Endometrium (tissue), 2 donors: ENCODE data around the gene TNK2.
"Not testable (repeated sequence)": the region's sequence is repeated elsewhere in the genome, so short reads cannot be mapped to it uniquely, and the experiment has no call there.

Experiments used
- FAIRE-seq: peaks from 2 replicates; lab custom pipeline; 2012; peaks lifted over from hg19 to GRCh38; lab: Jason Lieb, UNC
- donor health status: control.
- donor health status: control.

Gene TNK2

DNA sequence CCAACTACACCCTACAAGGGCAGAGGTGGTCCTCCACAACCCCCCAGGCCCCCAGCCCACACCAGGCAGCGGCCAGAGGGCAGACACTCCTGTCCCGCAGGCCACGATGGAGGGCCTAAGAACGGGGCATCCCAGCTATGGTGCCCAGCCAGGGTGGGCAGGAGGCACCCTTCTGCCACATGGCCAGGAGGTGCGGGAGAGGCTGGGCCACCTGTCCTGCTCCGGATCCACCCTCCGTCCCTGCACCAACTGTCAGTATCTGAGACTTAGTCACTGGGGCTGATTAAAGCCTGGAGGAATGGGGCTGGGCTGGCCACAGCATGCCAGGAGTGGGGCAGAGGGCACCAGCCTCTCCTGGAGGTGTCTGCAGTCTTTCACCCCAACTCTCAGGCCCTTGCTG lies 37.9 kb downstream of the TNK2 start:
- FAIRE-seq = no peak

DNA sequence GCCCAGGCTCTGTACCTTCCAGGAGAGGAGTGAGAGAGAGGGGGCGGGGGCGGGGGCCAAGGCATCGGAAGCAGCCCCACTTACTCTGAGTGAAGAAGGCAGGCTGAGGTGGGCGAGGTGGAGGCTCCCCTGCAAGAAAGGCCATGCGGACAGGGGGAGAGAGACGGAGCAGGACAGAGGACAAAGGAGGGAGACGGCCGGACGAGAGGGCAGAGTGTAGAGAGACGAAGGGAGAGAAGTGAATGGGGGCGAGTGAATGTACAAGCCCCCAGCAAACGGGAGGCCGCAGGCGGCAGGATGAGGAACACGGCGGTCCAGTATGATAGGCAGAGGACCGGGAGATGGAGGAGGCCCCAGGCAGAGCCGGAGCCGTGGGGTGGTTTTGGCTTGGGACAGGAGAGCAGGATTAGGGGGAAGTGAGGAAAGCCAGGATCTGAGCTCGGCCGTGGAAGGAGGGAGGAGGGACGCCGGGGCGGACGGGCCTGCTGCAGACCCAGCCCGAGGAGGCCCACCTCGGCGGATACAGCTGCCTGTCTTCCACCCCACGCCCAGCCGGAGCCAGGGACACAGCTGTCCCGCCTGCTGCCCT lies 38.8 kb downstream of the TNK2 start:
- FAIRE-seq = no peak

DNA sequence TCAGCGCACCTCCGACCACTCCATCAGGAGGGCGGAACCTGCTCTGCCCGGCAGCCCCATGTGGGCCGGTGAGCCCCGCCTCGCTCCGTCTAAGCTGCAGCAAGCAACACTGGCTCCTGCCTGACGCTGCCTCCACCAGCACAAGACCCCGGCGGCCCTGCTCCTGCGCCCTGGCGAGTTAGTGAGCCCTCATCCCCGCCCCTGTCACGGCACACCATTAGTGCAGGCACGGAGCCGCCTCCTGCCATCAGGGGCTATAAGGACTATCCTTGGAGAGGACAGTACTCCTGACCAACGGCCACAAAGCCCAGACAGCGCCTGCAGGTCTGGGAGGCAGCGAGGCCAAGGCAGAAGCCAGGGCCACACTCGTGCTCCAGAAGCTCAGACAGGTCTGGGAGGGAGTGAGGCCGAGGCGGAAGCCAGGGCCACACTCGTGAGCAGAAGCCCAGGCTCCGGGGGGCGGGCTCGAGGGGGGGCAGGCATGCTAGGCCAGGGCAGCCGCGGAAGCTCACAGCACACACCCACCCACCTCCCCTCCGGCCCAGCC lies 39.4 kb downstream of the TNK2 start:
- FAIRE-seq = no peak

DNA sequence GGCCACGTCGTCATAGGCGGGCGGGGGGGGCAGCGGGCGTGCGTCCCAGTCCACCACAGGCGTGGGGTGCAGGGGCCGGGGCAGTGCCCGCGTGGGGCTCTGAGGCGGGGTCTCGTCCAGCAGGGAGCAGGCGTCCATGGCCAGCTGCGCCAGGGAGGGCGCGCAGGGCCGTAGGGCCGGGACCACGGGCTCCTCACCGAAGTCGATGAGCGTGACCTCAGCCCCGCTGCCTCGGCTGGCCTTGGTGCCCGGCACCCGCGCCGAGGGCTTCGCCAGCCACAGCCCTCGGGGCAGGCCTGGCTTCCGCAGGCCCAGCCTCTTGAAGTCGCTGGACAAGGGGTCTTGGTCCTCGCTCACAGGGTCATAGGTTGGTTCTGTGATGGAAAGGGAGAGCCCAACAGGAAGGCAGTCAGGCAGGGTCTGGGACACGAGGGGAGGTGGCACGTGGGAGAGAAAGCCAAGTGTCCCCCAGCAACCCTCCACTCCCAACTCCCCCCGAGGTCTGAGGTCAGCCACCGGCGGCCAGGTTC lies 40.0 kb downstream of the TNK2 start:
- no peak for FAIRE-seq

DNA sequence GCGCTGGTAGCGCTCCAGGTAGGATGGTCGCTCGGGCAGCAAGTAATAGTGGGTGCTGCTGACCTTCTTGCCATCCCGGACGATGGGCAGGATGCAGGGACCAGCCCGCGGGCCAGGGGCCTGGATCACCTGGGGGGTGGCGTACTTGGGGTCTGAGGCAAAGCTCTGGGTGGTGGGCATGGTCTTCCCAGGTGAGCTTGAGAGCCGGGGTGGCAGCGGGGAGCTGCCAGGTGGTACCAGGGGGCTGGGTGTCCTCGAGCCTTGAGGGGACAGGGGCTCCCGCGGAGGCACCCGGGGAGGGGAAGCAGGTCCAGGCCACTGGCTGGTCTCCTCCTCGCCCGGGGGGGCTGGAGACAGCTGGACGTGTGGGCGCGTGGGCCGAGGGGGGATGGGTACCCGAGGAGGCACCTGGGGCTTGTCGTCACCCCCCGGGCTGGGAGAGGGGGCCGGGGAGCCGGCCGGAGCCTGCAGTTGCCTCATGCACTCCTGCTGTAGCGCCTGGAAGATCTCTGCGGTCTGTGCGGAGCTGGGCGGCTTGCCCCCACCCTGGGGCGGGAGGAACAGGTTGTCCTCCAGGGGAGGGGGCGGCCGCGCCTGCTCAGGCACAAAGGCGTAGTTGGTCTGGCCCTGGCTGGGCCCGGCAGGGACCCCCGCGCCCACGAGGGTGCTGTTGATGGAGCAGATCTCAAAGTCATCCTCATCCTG lies 40.6 kb downstream of the TNK2 start:
- no peak for FAIRE-seq

DNA sequence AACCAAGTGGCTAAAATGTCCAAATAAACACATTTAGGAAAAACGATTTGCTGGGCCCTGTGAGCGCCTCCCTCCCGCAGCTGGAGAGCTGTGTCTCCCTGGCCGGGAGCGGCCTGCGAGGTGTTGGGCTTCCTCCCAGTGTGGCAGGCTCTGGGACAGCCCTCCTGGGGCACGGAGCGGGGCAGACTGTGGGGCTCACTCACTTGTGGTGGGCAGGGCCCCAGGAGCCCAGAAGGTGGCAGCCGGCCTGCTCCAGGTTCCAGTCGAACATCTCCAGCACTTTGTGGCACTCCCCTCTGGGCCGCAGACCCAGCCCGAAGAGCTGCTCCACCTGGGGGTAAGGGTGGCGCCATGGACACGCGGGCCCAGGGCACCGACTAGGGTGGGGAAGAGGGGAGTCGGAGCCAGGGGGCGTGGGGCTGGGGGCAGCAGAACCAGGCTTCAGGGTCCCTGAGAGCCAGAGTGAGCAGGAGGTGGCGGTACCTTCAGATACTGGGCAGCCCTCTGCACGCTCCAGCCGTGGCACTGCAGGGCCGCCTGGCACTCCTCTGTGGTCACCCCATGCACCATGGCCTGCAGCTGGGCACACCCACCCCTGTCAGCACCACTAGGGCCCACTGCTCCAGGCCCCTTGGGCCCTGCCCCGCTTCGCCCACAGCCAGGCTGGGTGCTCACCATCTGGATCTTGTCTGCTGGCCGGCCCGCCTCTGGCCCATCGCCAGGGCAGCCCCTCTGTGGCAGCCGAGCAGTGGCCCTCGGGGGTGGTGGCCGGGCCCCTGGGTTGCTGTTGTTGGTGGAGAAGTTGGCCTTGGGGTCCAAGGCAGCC lies 41.5 kb downstream of the TNK2 start:
- FAIRE-seq = no peak

DNA sequence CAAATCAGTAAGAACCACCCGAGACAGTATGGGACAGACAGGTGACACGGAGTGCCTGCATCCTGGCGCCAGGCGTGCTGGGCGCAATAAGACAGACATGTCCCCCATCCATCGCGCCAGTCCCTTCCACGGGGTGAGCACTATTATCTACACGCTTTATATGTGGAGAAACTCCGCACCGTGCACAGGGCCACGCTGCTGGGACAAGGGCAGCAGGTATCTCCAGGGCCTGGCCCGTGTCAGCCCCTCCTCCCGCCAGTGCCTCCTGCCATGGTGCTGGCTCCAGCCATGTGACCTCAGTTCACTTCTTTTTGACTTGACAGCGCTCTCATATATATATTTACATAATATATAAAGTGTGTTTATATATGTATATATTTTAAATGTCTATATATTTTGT lies 42.6 kb downstream of the TNK2 start:
- FAIRE-seq = no peak

DNA sequence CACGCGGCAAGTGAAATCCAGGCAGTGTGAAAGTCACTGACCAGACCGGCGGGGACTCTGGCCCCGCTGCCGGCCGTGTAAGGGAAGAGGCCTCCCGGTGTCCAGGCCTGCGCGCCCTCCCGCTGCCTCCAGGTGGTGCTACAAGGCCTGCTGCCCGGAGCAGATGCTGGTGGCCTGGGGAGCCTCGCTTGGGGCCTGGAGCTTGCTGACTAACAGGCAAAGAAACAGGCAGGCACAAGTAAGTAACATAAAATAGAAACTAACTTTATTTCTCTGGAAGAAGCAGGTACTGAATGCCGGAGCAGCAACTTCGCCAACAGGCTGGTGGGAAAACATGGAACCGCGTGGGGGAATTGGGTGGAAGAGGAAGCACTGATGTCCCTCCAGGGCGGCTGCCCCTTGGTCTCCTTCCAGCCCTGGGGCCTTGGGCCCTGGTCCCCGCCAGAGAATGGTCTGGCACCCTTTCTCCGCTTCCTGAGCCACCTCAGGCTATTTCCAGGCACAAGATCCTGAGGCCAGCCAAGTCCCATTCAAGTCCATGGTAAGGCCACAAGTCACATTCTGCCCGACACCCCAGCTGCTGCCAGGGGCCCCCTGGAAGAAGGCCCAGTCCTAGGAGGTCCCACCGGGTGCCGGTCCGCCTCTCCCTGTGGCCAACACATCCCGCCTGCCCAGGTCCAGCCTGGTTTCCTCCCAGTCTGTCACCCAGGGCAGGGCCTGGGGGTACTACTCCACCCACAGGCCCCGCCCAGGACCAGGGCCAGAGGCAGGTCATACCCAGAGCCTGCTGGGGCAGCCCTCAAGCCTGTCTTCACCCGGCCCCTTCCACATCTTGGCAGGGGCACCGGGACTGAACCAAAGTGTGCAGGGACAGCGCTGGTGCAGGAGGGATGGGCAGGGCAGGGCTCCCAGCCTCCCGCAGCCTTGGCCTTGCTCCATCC lies 45.0 kb downstream of the TNK2 start:
- FAIRE-seq = no peak

DNA sequence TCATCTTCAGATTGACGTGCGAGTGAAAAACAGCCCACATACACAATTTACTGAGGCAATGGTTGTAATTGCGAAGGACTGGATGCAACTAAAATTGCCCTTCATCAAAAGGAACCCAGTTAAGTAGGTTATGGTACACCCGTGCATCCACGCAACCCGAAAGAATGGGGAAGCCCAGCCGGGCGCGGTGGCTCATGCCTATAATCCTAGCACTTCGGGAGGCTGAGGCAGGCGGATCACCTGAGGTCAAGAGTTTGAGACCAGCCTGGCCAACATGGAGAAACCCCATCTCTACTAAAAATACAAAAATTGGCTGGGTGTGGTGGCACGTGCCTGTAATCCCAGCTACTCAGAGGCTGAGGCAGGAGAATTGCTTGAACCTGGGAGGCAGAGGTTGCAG lies 46.0 kb downstream of the TNK2 start:
- not testable (repeated sequence) for FAIRE-seq

DNA sequence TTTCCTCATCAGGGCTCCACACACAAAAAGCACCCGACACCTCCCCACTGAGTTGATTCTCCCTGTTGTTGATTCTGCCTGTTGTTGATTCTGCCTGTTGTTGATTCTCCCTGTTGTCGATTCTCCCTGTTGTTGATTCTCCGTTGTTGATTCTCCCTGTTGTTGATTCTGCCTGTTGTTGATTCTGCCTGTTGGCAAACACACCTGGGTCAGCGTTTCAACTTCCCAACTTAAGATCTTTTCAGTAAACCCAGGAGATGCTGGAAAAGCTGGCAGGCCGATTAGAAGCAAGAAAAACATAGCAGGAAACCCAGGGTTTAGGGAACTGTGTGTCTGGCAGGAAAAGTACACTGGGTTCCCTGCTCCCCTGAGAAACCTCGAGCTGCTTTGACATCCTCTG lies 47.9 kb downstream of the TNK2 start:
- FAIRE-seq = no peak

DNA sequence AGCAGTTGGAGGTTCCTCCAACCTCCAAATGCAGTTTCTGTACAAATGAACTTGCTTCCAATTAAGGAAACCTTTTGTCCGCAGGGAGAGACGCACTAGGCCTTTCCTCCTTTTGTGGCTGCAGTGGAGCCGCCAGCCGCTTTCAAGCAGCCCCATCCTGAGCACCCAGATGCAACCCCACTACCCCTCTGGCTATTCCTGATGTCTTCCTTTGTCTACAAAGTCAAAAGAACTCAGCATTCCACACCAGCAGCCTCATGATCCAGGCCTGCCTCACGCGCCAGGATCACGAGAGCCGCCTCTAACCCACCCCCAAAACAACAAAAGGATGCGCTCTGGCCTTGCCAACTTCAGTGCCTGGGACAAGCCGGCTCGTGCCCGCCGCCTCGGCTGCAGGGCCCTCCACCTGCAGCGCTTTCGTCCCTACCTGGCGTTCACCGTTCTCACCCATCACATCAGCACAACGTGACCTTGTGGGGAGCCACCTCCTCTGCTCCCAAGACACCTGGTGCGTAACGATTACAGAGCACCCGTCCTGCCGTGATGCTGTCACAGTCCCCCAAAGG lies 48.4 kb downstream of the TNK2 start:
- FAIRE-seq = no peak

DNA sequence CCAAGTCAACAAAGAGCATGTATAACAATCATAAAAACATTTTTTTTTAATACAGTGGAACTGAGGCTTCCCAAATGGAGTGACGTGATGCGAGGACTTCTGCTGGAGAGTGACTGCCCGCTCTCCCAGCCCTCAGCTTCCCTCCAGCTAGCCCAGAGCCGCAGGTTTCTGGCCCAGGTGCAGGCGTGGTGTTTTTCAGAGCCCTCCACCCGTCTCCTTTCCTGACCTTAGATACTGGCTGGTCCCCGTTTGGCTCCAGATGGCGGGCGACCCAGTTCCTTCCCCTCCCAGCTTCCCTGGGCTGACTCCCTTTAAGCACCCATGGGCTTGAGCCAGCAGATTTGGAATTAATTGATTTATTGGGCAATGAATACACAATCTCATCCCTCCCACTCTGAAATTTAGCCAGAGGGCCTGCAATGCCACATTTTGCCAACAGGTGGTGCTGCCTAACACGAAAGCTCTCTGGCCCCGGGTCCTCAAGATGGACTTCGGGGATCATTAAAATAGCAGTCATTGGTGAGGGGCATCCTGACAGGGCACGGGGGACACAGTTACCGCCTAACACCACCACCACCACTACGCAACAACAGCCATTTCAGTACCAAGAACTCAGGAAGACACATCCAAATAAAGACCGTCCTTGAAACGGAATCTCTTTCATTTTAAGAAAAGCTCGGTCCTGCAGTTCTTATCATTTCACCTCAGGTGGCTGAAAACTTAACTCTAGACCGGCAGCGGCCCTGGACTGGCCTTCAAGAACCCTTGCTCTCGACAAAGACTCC lies 49.1 kb downstream of the TNK2 start:
- no peak for FAIRE-seq

DNA sequence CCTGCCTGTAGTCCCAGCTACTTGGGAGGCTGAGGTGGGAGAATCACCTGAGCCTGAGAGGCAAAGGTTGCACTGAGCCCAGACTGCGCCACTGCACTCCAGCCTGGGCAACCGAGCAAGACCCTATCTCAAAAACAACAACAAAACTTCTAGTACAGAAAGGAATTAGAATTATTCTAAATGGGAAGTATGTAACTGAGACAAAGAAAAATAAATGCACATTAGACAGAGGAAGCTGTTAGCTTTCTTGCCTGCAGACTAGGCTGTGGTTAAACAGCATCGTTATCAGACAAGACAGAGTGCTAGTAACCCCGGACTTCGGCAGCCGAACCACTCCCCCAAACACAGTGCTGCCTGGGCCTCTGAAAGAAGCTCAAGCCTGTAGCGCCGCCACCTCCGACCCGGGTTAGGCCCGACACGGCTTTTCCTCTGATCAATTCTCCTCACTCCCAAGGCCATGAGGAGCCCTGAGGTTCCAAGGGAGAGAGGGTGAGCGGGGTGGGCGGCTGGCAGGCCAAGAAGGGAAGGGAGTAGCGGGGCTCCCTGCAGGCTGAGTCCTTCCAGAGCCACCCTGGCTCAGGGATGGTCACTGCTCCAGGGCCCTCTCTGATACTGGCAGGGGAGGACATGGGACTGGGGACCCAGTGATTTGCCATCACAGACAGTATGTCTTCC lies 51.8 kb downstream of the TNK2 start:
- no peak for FAIRE-seq

DNA sequence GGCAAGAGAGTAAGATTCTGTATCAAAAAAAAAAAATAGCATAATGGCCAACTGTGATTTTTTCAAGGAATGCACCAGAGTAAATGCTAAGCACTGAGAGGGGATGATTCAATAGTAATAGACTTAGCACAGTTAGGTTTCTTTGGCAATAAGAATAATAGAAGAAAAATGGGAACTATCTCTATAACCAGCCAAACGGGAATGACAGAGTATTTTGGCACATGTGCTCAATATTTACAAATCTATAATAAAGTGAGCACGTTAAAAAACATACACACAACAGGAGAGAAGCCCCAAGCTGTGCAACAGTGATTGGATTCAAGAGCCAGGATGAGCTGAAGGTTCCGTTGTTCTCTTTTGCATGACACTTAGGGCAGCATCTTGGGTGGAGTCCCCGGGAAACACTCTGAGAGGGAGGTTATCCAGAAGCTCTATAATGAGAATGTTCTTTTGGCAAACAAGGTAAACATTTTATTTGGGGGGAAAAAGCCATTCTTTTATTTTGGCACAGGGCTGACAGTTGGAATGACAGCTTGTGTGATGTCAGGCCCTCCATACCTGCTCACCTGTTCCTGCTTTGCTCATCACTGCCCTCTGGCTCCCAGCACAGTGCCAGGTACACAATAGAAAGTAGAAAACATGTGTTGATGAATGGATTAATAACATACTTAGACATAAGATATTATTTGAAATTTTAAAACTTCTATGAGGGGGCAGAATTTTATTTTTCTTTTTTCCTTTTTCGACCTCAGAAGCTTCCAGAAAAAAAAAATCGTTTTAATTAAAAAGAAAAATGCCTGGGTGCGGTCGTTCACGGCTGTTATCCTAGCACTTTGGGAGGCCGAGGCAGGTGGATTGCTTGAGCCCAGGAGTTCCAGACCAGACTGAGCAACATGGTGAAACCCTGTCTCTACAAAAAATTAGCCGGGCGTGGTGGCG lies 52.6 kb downstream of the TNK2 start:
- no peak for FAIRE-seq

DNA sequence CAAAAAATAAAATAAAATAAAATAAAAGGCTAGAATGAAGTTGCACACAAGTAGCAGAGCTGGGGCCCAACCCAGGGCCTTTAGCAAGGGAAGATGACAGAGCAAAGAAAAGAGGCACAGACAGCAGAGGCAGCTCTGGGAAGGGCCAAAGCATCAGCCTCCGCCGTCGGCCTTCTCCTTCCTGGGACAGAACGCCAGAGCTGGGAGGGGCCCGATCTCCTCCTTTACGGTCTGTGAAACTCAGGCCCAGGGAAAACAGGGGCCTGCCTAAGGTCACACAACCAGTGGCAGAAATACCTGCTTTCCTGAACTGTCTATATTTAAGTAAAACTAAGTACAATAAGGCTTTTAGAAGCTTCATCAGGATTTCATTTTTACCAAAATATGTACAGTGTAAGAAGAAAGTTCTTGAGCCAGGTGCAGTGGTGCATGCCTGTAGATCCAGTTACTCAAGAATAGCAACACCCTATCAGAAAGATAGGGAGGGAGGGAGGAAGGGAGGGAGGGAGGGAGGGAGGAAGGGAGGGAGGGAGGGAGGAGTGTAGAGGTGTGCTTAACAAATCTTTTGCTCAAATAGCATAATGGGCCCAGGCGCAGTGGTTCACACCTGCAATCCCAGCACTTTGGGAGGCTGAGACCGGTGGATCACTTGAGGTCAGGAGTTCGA lies 53.6 kb downstream of the TNK2 start:
- FAIRE-seq = no peak

DNA sequence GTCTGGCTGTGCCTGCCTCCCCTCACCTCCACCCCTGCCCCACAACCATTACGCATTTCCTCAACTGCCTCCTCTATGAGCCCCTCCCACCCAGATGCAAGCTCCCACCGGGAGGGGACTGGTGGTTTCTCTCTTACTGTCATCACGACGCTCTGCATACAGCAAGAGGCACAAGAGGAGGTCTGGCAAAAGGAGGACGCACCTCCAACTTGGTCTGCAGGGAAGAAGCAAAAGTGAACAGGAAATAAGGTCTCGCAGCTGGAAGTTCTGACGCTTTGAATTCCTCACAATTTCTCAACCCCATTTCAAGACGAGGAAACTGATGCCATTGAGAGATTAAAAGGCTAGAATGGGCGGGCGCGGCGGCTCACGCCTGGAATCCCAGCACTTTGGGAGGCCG lies 54.4 kb downstream of the TNK2 start:
- no peak for FAIRE-seq

DNA sequence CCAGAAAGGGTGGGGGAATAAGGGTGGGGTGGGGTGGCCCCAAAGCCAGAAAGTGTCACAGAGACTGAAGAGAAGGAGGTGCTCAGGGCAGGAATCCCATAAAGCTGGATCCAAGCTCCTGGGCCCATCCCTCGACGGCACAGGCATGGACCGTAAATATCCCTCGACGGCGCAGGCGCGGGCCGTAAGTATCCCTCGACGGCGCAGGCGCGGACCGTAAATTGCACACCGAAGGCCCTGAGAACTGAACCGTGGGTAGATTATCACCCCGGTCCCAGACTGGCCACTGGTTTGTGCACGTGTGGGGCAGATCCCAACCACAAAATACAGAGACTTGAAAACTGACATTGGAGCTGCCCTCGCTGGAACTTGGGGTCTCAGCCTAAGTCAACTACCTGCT lies 55.3 kb downstream of the TNK2 start:
- FAIRE-seq = no peak

DNA sequence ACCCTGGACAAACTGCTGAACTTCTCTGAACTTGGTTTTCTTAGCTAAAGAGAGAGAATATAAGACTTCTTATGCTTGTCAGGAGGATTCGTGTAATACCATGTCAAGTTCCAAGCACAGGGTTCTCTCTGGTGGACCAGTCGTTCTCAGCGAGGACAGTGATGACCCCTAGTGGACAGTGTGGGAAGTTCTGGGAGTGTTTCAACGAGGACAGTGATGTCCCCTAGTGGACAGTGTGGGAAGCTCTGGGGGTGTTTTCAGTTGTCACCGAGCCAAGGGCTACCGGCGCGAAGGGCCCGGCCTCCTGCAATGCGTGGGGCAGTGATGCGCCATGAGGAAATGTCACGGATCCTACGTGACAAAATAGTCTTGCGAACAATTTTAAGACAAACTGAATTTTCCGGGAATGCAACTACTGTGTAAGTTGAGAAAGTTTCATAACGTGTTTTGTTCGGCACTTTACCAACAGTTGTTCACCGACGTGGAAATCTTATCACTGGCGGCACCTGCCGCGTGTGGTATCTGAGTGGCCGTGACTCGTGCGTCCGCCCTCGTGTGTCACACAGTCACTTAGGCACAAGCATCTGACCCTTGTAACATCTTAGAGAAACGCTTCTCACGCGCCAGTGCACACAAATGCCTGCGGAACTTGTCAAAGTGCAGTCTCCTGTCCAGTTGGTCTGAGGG lies 57.4 kb downstream of the TNK2 start:
- FAIRE-seq = peak; percentile 31
